Neural cell (in vitro differentiated cells): ENCODE results near the gene RAD23B.

Source experiments
- TF ChIP-seq, protein P1 (sequence below): IDR thresholded peaks from 2 replicates; pipeline ENCODE4 v1.6.1; 2012; ENCODE audit warnings: borderline replicate concordance
- TF ChIP-seq, protein P2 (sequence below): fragments of 450-650 bp; IDR thresholded peaks from 2 replicates; pipeline ENCODE4 v1.5.1; 2014; ENCODE audit warnings: antibody characterized with exemption, mild to moderate bottlenecking, moderate library complexity; ENCODE audit not compliant: poor library complexity, severe bottlenecking

DNA sequence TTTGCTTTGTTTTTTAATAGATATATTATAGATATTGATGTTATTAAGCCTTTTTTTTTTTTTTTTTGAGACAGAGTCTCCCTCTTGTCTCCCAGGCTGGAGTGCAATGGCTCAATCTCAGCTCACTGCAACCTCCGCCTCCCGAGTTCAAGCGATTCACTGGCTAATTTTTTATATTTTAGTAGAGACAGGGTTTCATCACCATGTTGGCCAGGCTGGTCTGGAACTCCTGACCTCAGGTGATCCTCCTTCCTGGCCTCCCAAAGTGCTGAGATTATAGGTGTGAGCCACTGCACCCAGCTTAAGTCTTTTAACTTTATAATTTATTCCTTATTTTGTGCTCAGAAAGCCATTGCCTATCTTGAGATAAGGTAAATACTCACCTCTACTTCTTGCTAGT lies 24.2 kb upstream of the RAD23B start:
- TF ChIP-seq, protein P1, sequence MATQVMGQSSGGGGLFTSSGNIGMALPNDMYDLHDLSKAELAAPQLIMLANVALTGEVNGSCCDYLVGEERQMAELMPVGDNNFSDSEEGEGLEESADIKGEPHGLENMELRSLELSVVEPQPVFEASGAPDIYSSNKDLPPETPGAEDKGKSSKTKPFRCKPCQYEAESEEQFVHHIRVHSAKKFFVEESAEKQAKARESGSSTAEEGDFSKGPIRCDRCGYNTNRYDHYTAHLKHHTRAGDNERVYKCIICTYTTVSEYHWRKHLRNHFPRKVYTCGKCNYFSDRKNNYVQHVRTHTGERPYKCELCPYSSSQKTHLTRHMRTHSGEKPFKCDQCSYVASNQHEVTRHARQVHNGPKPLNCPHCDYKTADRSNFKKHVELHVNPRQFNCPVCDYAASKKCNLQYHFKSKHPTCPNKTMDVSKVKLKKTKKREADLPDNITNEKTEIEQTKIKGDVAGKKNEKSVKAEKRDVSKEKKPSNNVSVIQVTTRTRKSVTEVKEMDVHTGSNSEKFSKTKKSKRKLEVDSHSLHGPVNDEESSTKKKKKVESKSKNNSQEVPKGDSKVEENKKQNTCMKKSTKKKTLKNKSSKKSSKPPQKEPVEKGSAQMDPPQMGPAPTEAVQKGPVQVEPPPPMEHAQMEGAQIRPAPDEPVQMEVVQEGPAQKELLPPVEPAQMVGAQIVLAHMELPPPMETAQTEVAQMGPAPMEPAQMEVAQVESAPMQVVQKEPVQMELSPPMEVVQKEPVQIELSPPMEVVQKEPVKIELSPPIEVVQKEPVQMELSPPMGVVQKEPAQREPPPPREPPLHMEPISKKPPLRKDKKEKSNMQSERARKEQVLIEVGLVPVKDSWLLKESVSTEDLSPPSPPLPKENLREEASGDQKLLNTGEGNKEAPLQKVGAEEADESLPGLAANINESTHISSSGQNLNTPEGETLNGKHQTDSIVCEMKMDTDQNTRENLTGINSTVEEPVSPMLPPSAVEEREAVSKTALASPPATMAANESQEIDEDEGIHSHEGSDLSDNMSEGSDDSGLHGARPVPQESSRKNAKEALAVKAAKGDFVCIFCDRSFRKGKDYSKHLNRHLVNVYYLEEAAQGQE: no peak
- TF ChIP-seq, protein P2, sequence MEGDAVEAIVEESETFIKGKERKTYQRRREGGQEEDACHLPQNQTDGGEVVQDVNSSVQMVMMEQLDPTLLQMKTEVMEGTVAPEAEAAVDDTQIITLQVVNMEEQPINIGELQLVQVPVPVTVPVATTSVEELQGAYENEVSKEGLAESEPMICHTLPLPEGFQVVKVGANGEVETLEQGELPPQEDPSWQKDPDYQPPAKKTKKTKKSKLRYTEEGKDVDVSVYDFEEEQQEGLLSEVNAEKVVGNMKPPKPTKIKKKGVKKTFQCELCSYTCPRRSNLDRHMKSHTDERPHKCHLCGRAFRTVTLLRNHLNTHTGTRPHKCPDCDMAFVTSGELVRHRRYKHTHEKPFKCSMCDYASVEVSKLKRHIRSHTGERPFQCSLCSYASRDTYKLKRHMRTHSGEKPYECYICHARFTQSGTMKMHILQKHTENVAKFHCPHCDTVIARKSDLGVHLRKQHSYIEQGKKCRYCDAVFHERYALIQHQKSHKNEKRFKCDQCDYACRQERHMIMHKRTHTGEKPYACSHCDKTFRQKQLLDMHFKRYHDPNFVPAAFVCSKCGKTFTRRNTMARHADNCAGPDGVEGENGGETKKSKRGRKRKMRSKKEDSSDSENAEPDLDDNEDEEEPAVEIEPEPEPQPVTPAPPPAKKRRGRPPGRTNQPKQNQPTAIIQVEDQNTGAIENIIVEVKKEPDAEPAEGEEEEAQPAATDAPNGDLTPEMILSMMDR: no peak
